ENCODE data around the gene B3GALNT2. TPM values are rescaled to one million over a fixed set of nuclear protein-coding genes. Genes with fewer than 3 reads are reported as not detected.

The B3GALNT2 gene
- total RNA-seq, 1 donor: 43.0 TPM

DNA sequence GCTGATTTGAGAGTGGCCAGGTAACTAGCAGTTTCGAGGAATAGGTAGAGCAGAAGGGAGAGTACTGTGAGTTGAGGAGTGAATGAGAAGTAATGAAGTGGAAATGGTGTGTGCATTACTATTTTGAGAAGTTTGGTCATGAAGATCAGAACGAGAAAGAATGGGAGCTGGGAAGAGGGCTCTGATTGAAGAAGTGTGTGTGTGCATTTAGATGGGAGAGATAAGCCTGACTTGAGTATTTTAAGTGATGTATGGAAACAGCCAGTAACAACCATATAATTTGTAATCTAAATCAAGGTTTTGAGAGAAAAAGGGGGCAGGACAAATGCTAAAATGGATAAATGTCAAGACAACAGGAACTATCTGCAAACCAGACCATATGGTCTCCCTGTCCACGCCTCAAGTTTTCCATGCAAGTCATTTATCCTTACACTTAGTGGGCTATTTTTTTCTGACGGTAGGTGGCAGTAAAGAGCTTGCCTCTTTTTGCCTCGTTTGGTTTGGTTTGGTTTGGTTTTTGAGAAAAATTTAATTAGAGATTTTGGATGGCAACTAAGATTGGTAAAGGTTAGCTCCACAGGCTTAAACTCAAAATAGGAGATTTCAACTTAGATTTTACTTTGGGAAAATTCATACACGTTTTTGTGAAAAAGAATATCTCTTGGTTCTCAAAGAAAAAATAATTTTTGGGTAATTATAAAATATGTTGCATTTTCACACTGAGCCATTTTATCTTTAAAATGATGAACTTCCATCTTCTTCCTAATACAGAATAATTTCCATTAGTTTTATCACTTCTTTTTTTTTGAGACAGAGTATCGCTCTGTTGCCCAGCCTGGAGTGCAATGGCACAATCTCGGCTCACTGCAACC, 9.5 kb upstream of the B3GALNT2 start:
- TF ChIP-seq, protein P1, sequence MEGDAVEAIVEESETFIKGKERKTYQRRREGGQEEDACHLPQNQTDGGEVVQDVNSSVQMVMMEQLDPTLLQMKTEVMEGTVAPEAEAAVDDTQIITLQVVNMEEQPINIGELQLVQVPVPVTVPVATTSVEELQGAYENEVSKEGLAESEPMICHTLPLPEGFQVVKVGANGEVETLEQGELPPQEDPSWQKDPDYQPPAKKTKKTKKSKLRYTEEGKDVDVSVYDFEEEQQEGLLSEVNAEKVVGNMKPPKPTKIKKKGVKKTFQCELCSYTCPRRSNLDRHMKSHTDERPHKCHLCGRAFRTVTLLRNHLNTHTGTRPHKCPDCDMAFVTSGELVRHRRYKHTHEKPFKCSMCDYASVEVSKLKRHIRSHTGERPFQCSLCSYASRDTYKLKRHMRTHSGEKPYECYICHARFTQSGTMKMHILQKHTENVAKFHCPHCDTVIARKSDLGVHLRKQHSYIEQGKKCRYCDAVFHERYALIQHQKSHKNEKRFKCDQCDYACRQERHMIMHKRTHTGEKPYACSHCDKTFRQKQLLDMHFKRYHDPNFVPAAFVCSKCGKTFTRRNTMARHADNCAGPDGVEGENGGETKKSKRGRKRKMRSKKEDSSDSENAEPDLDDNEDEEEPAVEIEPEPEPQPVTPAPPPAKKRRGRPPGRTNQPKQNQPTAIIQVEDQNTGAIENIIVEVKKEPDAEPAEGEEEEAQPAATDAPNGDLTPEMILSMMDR (IDR thresholded peaks at IDR 0.05; ENCODE audit: insufficient read depth, low read length): peak; percentile 94
- peak; percentile 88 for DNase-seq (ENCODE audit: low read depth)
- no peak overlapping the region for H3K4me3 ChIP-seq (ENCODE audit: low read depth, low read length)

GRCh38 chr1:235511470-235512240, 7.4 kb upstream of the B3GALNT2 start:
- no peak overlapping the region for H3K4me3 ChIP-seq (ENCODE audit: low read depth, low read length)
- no peak for DNase-seq (ENCODE audit: low read depth)
- TF ChIP-seq, protein P1 (IDR thresholded peaks at IDR 0.05; ENCODE audit: insufficient read depth, low read length): peak; percentile 4

DNA sequence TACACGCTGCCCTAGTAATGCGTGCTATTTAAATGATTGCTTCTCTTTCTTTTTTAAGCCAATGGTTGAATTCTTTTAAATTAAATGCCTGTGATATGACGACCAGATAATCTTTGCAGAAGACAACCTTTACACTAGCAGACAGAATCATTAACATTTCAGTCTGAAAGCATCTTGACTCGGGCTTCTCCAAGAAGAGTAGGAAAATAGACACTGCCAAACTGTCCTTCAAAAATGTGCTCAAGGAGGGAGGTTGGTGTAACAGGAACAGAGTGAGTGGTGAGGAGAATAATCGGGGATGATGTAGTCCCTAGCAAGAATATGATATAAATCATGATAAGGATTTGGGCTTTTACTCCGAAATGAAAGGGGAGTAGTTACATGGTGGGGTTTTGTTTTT, 6.6 kb upstream of the B3GALNT2 start:
- no peak for DNase-seq (ENCODE audit: low read depth)
- TF ChIP-seq, protein P1 (IDR thresholded peaks at IDR 0.05; ENCODE audit: insufficient read depth, low read length): no peak
- H3K4me3 ChIP-seq (ENCODE audit: low read depth, low read length): no peak overlapping the region

GRCh38 chr1:235507623-235508022, 3.4 kb upstream of the B3GALNT2 start:
- DNase-seq (ENCODE audit: low read depth): no peak
- H3K4me3 ChIP-seq (ENCODE audit: low read depth, low read length): no peak overlapping the region
- TF ChIP-seq, protein P1 (IDR thresholded peaks at IDR 0.05; ENCODE audit: insufficient read depth, low read length): no peak

- DNase-seq (ENCODE audit: low read depth): peak; percentile 99
Observed at GRCh38 chr1:235504494-235505222, 406 bp upstream of the B3GALNT2 start.

More at GRCh38 chr1:235504494-235505222, 406 bp upstream of the B3GALNT2 start:
- H3K4me3 ChIP-seq (ENCODE audit: low read depth, low read length): peak overlapping the region; percentile 88
- TF ChIP-seq, protein P1 (IDR thresholded peaks at IDR 0.05; ENCODE audit: insufficient read depth, low read length): peak; percentile 81

Data from fibroblast of the aortic adventitia (primary cell).